ENCODE data around the gene PIK3C3.
"Not testable (repeated sequence)": the region's sequence is repeated elsewhere in the genome, so short reads cannot be mapped to it uniquely, and the experiment has no call there.

PIK3C3 gene

GRCh38 chr18:42107691-42108450 is 152.8 kb downstream of the PIK3C3 start:
- Histone ChIP-seq H3K27me3 (ENCODE audit: control insufficient read depth, low read length) (no peaks in the 10 kb centered on the region), H3K27ac (ENCODE audit: low read depth, low read length) (no peak overlapping the region), H3K79me2 (ENCODE audit: control insufficient read depth, low read length) (no peaks in the 10 kb centered on the region), H3K9me2 (replicated peaks; ENCODE audit: control insufficient read depth, low read length) (no peaks in the 10 kb centered on the region), H4K20me1 (ENCODE audit: control insufficient read depth, insufficient read depth, low read depth, low read length) (no peaks in the 10 kb centered on the region), H3K4me1 (ENCODE audit: control insufficient read depth, low read length) (no peaks in the 10 kb centered on the region), H3K36me3 (ENCODE audit: control insufficient read depth, low read length) (no peaks in the 10 kb centered on the region), H3K9me3 (ENCODE audit: control insufficient read depth, insufficient read depth, low read length) (no peaks in the 10 kb centered on the region), H3F3A (ENCODE audit: control insufficient read depth, insufficient read depth) (no peaks in the 10 kb centered on the region), H3K4me2 (ENCODE audit: low read length) (no peak overlapping the region), H3K4me3 (ENCODE audit: low read length) (no peak overlapping the region)
- TF ChIP-seq EZH2phosphoT487 (IDR thresholded peaks at IDR 0.05; ENCODE audit: borderline replicate concordance, low read length) (no peak), CTCF (IDR thresholded peaks at IDR 0.05; ENCODE audit: low read depth, low read length, poor library complexity, severe bottlenecking) (no peak)

GRCh38 chr18:42112147-42112546 is 157.1 kb downstream of the PIK3C3 start:
- H3K79me2 ChIP-seq (ENCODE audit: control insufficient read depth, low read length); H3K27me3 ChIP-seq (ENCODE audit: control insufficient read depth, low read length); H3K9me2 ChIP-seq (replicated peaks; ENCODE audit: control insufficient read depth, low read length); H3F3A ChIP-seq (ENCODE audit: control insufficient read depth, insufficient read depth); H3K36me3 ChIP-seq (ENCODE audit: control insufficient read depth, low read length); H3K9me3 ChIP-seq (ENCODE audit: control insufficient read depth, insufficient read depth, low read length); H3K4me3 ChIP-seq (ENCODE audit: low read length); H3K27ac ChIP-seq (ENCODE audit: low read depth, low read length); H3K4me2 ChIP-seq (ENCODE audit: low read length); H4K20me1 ChIP-seq (ENCODE audit: control insufficient read depth, insufficient read depth, low read depth, low read length); H3K4me1 ChIP-seq (ENCODE audit: control insufficient read depth, low read length): not testable (repeated sequence)

GRCh38 chr18:42112657-42113420 is 157.8 kb downstream of the PIK3C3 start:
- Histone ChIP-seq H3K79me2 (ENCODE audit: control insufficient read depth, low read length) (no peaks in the 10 kb centered on the region), H3F3A (ENCODE audit: control insufficient read depth, insufficient read depth) (no peaks in the 10 kb centered on the region), H3K4me3 (ENCODE audit: low read length) (no peak overlapping the region), H3K9me2 (replicated peaks; ENCODE audit: control insufficient read depth, low read length) (no peaks in the 10 kb centered on the region), H3K4me2 (ENCODE audit: low read length) (no peak overlapping the region), H3K27me3 (ENCODE audit: control insufficient read depth, low read length) (no peaks in the 10 kb centered on the region), H3K36me3 (ENCODE audit: control insufficient read depth, low read length) (no peaks in the 10 kb centered on the region), H3K27ac (ENCODE audit: low read depth, low read length) (no peak overlapping the region), H3K9me3 (ENCODE audit: control insufficient read depth, insufficient read depth, low read length) (no peaks in the 10 kb centered on the region), H4K20me1 (ENCODE audit: control insufficient read depth, insufficient read depth, low read depth, low read length) (no peaks in the 10 kb centered on the region), H3K4me1 (ENCODE audit: control insufficient read depth, low read length) (0 out of 2 replicates have a peak, but pooled peaks cover 5% of the 10 kb centered on the region)
- TF ChIP-seq EZH2phosphoT487 (IDR thresholded peaks at IDR 0.05; ENCODE audit: borderline replicate concordance, low read length) (no peak), CTCF (IDR thresholded peaks at IDR 0.05; ENCODE audit: low read depth, low read length, poor library complexity, severe bottlenecking) (no peak)
